A549 (cell line): ENCODE results near the gene ZNF536. TPM values are rescaled to one million over a fixed set of nuclear protein-coding genes. Genes with fewer than 3 reads are reported as not detected.

Experiments
- ATAC-seq, 2 experiments: fragments of 200-7000 bp in 1 of 2; fragments of >200 bp in 1 of 2; cut with Nextera tagmentation in 1 of 2; cut with Tn5 transposase in 1 of 2; 3 replicates each; pipeline versions ENCODE4 v1.8.0 to v1.9.1; 2018 to 2020; ENCODE audit warnings: mild to moderate bottlenecking in 1 of 2, moderate library complexity in 1 of 2
- CTCF ChIA-PET: fragments of 300-600 bp; sonication (Branson Sonifier 250); formaldehyde crosslinking; extraction: SDS; loops from one replicate; lab custom pipeline; 2021; ENCODE audit warnings: antibody characterized with exemption, inconsistent platforms; lab: Yijun Ruan, JAX
- POLR2A ChIA-PET: fragments of 350-600 bp; formaldehyde crosslinking; extraction: SDS; loops from one replicate; lab custom pipeline; 2021; ENCODE audit warnings: antibody characterized with exemption, inconsistent platforms; lab: Yijun Ruan, JAX
- DNase-seq, 2 experiments: peaks; one replicate each; pipeline versions ENCODE4 v3.0.0 to v3.0.0-alpha.2; 2011 to 2016; ENCODE audit warnings: low read depth in 1 of 2, low spot score in 1 of 2
- FAIRE-seq: peaks from 2 replicates; lab custom pipeline; 2011; peaks lifted over from hg19 to GRCh38; lab: Jason Lieb, UNC
- H3K27ac ChIP-seq, 2 experiments: fragments of >200 bp; sonication (Bioruptor Twin); formaldehyde crosslinking; 3 replicates each; pipeline ENCODE4 v1.5.1; 2016 to 2017
- H3K4me1 ChIP-seq: fragments of >200 bp; sonication (Bioruptor Twin); formaldehyde crosslinking; 3 replicates; pipeline ENCODE4 v1.6.1; 2016
- H3K4me2 ChIP-seq: fragments of >200 bp; sonication (Bioruptor Twin); formaldehyde crosslinking; 3 replicates; pipeline ENCODE4 v1.6.1; 2016
- H3K4me3 ChIP-seq: fragments of >200 bp; sonication (Bioruptor Twin); formaldehyde crosslinking; 3 replicates; pipeline ENCODE4 v1.5.1; 2016
- H3K9me3 ChIP-seq: fragments of >200 bp; sonication (Bioruptor Twin); formaldehyde crosslinking; 3 replicates; pipeline ENCODE4 v1.6.1; 2016
- CBX8 ChIP-seq: fragments of 200-600 bp; sonication (generic); IDR thresholded peaks from 2 replicates; pipeline ENCODE4 v1.6.1; 2016
- CEBPB ChIP-seq, 2 experiments: fragments of >200 bp in 1 of 2; sonication (Bioruptor Twin) in 1 of 2; formaldehyde crosslinking in 1 of 2; IDR thresholded peaks; 2 replicates each; pipeline ENCODE4 v1.6.1; 2012 to 2016
- CHD2 ChIP-seq: fragments of 150-350 bp; IDR thresholded peaks from 2 replicates; pipeline ENCODE4 v1.6.1; 2014; ENCODE audit warnings: low read length; ENCODE audit not compliant: partially characterized antibody
- CHD4 ChIP-seq: fragments of 200-600 bp; sonication (generic); IDR thresholded peaks from 2 replicates; pipeline ENCODE4 v1.6.1; 2016; ENCODE audit warnings: antibody characterized with exemption, mild to moderate bottlenecking, borderline replicate concordance
- ESRRA ChIP-seq: fragments of 150-350 bp; IDR thresholded peaks from 2 replicates; pipeline ENCODE4 v1.6.1; 2014; ENCODE audit warnings: mild to moderate bottlenecking, low read length, borderline replicate concordance
- HDAC2 ChIP-seq: fragments of 200-600 bp; sonication (generic); IDR thresholded peaks from 2 replicates; pipeline ENCODE4 v1.6.1; 2016
- HEYL ChIP-seq: fragments of 250-450 bp; sonication (Bioruptor Pico); IDR thresholded peaks from 2 replicates; pipeline ENCODE4 v1.8.0; 2021; ENCODE audit warnings: mild to moderate bottlenecking, moderate library complexity
- HOXB13 ChIP-seq: fragments of 250-450 bp; sonication (Bioruptor Pico); IDR thresholded peaks from 2 replicates; pipeline ENCODE4 v1.5.0; 2020; ENCODE audit warnings: low read depth, mild to moderate bottlenecking, moderate library complexity
- KDM1A ChIP-seq: fragments of 200-600 bp; sonication (generic); IDR thresholded peaks from 2 replicates; pipeline ENCODE4 v1.6.1; 2016; ENCODE audit warnings: low read depth, mild to moderate bottlenecking
- NFE2L2 ChIP-seq: fragments of 150-350 bp; conservative IDR thresholded peaks from 2 replicates; pipeline ENCODE4 v1.6.1; 2014; ENCODE audit warnings: low read length
- NR3C1 ChIP-seq: fragments of >200 bp; sonication (Bioruptor Twin); formaldehyde crosslinking; IDR thresholded peaks from 3 replicates; pipeline ENCODE4 v1.6.1; 2017
- POLR2AphosphoS2 ChIP-seq: conservative IDR thresholded peaks from 2 replicates; pipeline ENCODE4 v1.6.1; 2012; ENCODE audit warnings: low read length, improper control_type of control experiment, inconsistent platforms
- RAD21 ChIP-seq, 2 experiments: fragments of >200 bp in 1 of 2; sonication (Bioruptor Twin) in 1 of 2; formaldehyde crosslinking in 1 of 2; IDR thresholded peaks in 1 of 2; conservative IDR thresholded peaks in 1 of 2; 2 replicates in 1 of 2; 3 replicates in 1 of 2; pipeline ENCODE4 v1.6.1; 2012 to 2018; ENCODE audit warnings: inconsistent platforms in 1 of 2
- SREBF2 ChIP-seq: fragments of 450-650 bp; IDR thresholded peaks from 2 replicates; pipeline ENCODE4 v1.6.1; 2014; ENCODE audit warnings: mild to moderate bottlenecking, moderate library complexity
- TFCP2L1 ChIP-seq: fragments of 250-450 bp; sonication (Bioruptor Pico); IDR thresholded peaks from 2 replicates; pipeline ENCODE4 v1.5.0; 2021; ENCODE audit warnings: mild to moderate bottlenecking
- USF2 ChIP-seq: fragments of 450-650 bp; IDR thresholded peaks from 2 replicates; pipeline ENCODE4 v1.6.1; 2014; ENCODE audit warnings: antibody characterized with exemption
- ZFP36 ChIP-seq: fragments of 450-650 bp; IDR thresholded peaks from 2 replicates; pipeline ENCODE4 v1.6.1; 2014; ENCODE audit warnings: borderline replicate concordance; ENCODE audit not compliant: partially characterized antibody
- WGBS: methylation state at CpG from one replicate; pipeline ENCODE4 v1.1.6; 2017; ENCODE audit errors: missing lambda C conversion rate; 5-methylcytosine and 5-hydroxymethylcytosine counted together
- polyA plus RNA-seq, 4 experiments: library from polyadenylated mRNA; depleted of rRNA in 3 of 4; stranded (reverse); fragments of >200 nt; fragmentation: RNase III in 1 of 4; extraction: RNeasy Plus Mini Kit Qiagen cat#74134 plus additional on column Dnase treatment in 1 of 4; gene quantifications; 2 replicates in 3 of 4; 3 replicates in 1 of 4; pipeline ENCODE4 v1.2.3, GENCODE V29; 2011 to 2017
- TF ChIP-seq, protein P1 (sequence below): fragments of >200 bp; sonication (Bioruptor Twin); formaldehyde crosslinking; IDR thresholded peaks from 2 replicates; pipeline ENCODE4 v1.6.1; 2016
- TF ChIP-seq, protein P2 (sequence below): fragments of 200-600 bp; sonication (generic); IDR thresholded peaks from 2 replicates; pipeline ENCODE4 v1.6.1; 2016; ENCODE audit warnings: antibody characterized with exemption, mild to moderate bottlenecking, moderate library complexity
- TF ChIP-seq, protein P3 (sequence below): fragments of >200 bp; sonication (Bioruptor Twin); formaldehyde crosslinking; IDR thresholded peaks from 3 replicates; pipeline ENCODE4 v1.6.1; 2016

The ZNF536 gene
- polyA plus RNA-seq, 2 of the 4 experiments (the other 2 are of a cell fraction), result not detected

- WGBS, result 4% methylated on average over 3 of the region's 3 CpGs
- Histone ChIP-seq H3K4me2 (no peak overlapping the region), H3K4me3 (no peak overlapping the region), H3K9me3 (no peaks in the 10 kb centered on the region), H3K27ac (no peak overlapping the region), H3K4me1 (no peaks in the 10 kb centered on the region)
- ChIA-PET CTCF (interaction anchor here (1.1 kb wide), 1 partner anchor 9 kb away, joined by 3 read pairs; no protein-coding TSS in a partner anchor), POLR2A (no interaction called here)
- ATAC-seq, result no peak
- no peak for FAIRE-seq
- no peak for TF ChIP-seq HDAC2
- no peak for TF ChIP-seq POLR2AphosphoS2
- no peak for TF ChIP-seq KDM1A
- no peak for TF ChIP-seq ESRRA
- no peak for TF ChIP-seq TFCP2L1 (CRISPR knock-in tag)
- TF ChIP-seq, protein P1, sequence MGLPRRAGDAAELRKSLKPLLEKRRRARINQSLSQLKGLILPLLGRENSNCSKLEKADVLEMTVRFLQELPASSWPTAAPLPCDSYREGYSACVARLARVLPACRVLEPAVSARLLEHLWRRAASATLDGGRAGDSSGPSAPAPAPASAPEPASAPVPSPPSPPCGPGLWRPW, result no peak
- TF ChIP-seq, protein P2, sequence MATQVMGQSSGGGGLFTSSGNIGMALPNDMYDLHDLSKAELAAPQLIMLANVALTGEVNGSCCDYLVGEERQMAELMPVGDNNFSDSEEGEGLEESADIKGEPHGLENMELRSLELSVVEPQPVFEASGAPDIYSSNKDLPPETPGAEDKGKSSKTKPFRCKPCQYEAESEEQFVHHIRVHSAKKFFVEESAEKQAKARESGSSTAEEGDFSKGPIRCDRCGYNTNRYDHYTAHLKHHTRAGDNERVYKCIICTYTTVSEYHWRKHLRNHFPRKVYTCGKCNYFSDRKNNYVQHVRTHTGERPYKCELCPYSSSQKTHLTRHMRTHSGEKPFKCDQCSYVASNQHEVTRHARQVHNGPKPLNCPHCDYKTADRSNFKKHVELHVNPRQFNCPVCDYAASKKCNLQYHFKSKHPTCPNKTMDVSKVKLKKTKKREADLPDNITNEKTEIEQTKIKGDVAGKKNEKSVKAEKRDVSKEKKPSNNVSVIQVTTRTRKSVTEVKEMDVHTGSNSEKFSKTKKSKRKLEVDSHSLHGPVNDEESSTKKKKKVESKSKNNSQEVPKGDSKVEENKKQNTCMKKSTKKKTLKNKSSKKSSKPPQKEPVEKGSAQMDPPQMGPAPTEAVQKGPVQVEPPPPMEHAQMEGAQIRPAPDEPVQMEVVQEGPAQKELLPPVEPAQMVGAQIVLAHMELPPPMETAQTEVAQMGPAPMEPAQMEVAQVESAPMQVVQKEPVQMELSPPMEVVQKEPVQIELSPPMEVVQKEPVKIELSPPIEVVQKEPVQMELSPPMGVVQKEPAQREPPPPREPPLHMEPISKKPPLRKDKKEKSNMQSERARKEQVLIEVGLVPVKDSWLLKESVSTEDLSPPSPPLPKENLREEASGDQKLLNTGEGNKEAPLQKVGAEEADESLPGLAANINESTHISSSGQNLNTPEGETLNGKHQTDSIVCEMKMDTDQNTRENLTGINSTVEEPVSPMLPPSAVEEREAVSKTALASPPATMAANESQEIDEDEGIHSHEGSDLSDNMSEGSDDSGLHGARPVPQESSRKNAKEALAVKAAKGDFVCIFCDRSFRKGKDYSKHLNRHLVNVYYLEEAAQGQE, result no peak
- no peak for TF ChIP-seq CEBPB (IDR thresholded peaks at IDR 0.05)
- TF ChIP-seq, protein P3, sequence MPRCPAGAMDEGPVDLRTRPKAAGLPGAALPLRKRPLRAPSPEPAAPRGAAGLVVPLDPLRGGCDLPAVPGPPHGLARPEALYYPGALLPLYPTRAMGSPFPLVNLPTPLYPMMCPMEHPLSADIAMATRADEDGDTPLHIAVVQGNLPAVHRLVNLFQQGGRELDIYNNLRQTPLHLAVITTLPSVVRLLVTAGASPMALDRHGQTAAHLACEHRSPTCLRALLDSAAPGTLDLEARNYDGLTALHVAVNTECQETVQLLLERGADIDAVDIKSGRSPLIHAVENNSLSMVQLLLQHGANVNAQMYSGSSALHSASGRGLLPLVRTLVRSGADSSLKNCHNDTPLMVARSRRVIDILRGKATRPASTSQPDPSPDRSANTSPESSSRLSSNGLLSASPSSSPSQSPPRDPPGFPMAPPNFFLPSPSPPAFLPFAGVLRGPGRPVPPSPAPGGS, result no peak
- no peak for TF ChIP-seq RAD21 (conservative IDR thresholded peaks at IDR 0.05 in 1 of 2, IDR thresholded peaks at IDR 0.05 in 1 of 2)
- no peak for TF ChIP-seq NR3C1
- no peak for TF ChIP-seq CHD4
- no peak for TF ChIP-seq CBX8
- no peak for TF ChIP-seq SREBF2
- TF ChIP-seq HOXB13 (CRISPR knock-in tag), result no peak
- TF ChIP-seq USF2, result no peak
- no peak for TF ChIP-seq CHD2
- no peak for TF ChIP-seq NFE2L2
- TF ChIP-seq, all 56 proteins: peak for 0
- DNase-seq, result no peak
Measured at GRCh38 chr19:30428844-30429243, 56.7 kb downstream of the ZNF536 start.

GRCh38 chr19:30430206-30430734 lies 58.1 kb downstream of the ZNF536 start:
- 4% methylated on average over 6 of the region's 6 CpGs for WGBS
- H3K4me1 ChIP-seq, result no peaks in the 10 kb centered on the region
- no peak for DNase-seq
- POLR2A ChIA-PET, result no interaction called here
- CTCF ChIA-PET, result no interaction called here
- no peak for ATAC-seq
- no peak overlapping the region for H3K27ac ChIP-seq
- no peak overlapping the region for H3K4me2 ChIP-seq
- TF ChIP-seq ZFP36 (peak; percentile 39), HEYL (CRISPR knock-in tag) (no peak)
- no peaks in the 10 kb centered on the region for H3K9me3 ChIP-seq
- H3K4me3 ChIP-seq, result no peak overlapping the region
- FAIRE-seq, result no peak
